Activated CD4-positive, alpha-beta T cell treated with anti-CD3 and anti-CD28 coated beads, Interleukin-2, amount 10 ng/mL, durations not matched to agents 7 days and 5 days (primary cell): ENCODE results near the gene KIAA1958. TPM values are rescaled to one million over a fixed set of nuclear protein-coding genes. Genes with fewer than 3 reads are reported as not detected.

Source experiments
- CTCF ChIA-PET: fragments of 350-600 bp; sonication (Branson Sonifier 250); formaldehyde crosslinking; loops from one replicate; lab custom pipeline; 2021; ENCODE audit warnings: antibody characterized with exemption; lab: Charles Lee
- POLR2A ChIA-PET: fragments of 350-600 bp; sonication (Branson Sonifier 250); formaldehyde crosslinking; loops from one replicate; lab custom pipeline; 2021; ENCODE audit warnings: antibody characterized with exemption; lab: Charles Lee
- DNase-seq: peaks from one replicate; pipeline ENCODE4 v3.0.0-alpha.2; 2020
- H3K27ac Mint-ChIP-seq: one replicate; pipeline ENCODE4 v1.8.0; 2021; ENCODE audit warnings: mild to moderate bottlenecking, moderate library complexity, mixed read lengths
- H3K27me3 Mint-ChIP-seq: one replicate; pipeline ENCODE4 v1.8.0; 2021; ENCODE audit warnings: mixed read lengths
- H3K36me3 Mint-ChIP-seq: one replicate; pipeline ENCODE4 v1.8.0; 2021; ENCODE audit warnings: low read depth, mixed read lengths
- H3K4me1 Mint-ChIP-seq: one replicate; pipeline ENCODE4 v1.8.0; 2021; ENCODE audit warnings: mixed read lengths
- H3K4me3 Mint-ChIP-seq: one replicate; pipeline ENCODE4 v1.8.0; 2021; ENCODE audit warnings: mild to moderate bottlenecking, moderate library complexity, mixed read lengths
- H3K9me3 Mint-ChIP-seq: one replicate; pipeline ENCODE4 v1.8.0; 2021; ENCODE audit warnings: mixed read lengths
- total RNA-seq, 2 experiments: library from RNA; stranded (reverse); gene quantifications; one replicate each; pipeline ENCODE4 v1.2.3, GENCODE V29; 2021

KIAA1958 gene
- total RNA-seq, 2 experiments from 2014 or later, result 6.5 to 6.8 TPM

DNA sequence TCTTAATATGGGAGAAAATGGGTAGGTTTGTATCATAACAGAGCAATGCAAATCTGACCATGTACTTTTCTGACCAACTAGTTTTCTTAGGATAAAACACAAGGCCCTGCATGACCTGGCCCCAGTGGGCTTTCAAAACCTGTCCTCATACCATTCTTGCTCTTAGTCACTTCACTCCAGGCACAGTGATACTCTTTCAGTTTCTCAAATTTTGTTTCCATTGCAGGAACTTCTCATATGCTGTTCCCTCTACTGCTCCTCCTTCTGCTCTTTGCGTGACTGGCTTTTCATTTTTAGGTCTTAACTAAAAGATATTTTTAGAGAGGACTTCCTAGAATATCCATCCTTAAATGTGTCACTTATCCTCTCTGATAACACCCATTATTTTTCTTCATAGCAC, 118.9 kb downstream of the KIAA1958 start:
- no peaks in the 10 kb centered on the region for H3K36me3 Mint-ChIP-seq
- ChIA-PET CTCF (no interaction called here), POLR2A (no interaction called here)
- H3K27ac Mint-ChIP-seq, result no peak overlapping the region
- H3K9me3 Mint-ChIP-seq, result no peaks in the 10 kb centered on the region
- peaks cover 5% of the 10 kb centered on the region for H3K4me1 Mint-ChIP-seq
- no peaks in the 10 kb centered on the region for H3K27me3 Mint-ChIP-seq
- no peak overlapping the region for H3K4me3 Mint-ChIP-seq
- DNase-seq, result no peak

DNA sequence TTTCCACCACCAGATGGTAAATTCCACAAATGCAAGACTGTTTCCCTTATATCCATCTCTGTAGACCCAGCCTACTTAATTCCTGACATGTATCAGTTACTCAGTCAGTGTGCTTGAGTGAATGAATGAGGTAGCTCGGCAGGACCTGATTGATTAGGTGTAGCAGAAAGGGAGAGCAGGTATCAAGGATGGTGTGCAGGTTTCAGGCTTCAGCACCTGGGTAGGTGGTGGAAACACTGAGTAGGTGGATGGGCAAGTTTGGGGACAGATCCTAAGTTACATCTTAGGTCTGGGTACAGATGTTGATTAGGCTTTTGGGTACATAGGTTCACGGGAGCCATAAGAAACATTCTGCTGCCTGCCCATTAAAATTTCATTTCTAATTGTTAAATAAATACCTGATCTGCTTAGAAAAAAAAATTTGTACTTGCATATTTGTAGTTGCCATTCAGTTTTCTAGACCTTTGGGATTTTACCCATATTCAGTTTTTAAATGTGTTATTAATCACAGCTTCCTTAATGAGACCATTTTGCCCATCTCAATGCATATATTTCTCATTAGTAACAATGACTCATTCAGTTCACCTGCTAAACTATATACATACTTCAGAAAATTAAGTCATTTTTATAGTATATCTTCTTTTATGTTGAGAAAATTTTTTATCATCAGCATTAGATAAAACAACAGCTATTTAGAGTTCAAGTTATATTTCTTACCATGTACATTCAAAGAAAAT, 119.5 kb downstream of the KIAA1958 start:
- Mint-ChIP-seq H3K27me3 (no peaks in the 10 kb centered on the region), H3K27ac (no peak overlapping the region), H3K4me1 (peaks cover 5% of the 10 kb centered on the region), H3K4me3 (no peak overlapping the region), H3K36me3 (no peaks in the 10 kb centered on the region), H3K9me3 (no peaks in the 10 kb centered on the region)
- DNase-seq, result no peak
- ChIA-PET CTCF (interaction anchor here (1.9 kb wide), 1 partner anchor 20 kb away, joined by 4 read pairs; no protein-coding TSS in a partner anchor), POLR2A (no interaction called here)

- peaks cover 5% of the 10 kb centered on the region for H3K4me1 Mint-ChIP-seq
- no peak for DNase-seq
- H3K4me3 Mint-ChIP-seq, result no peak overlapping the region
- ChIA-PET POLR2A (no interaction called here), CTCF (no interaction called here)
- H3K9me3 Mint-ChIP-seq, result no peaks in the 10 kb centered on the region
- no peak overlapping the region for H3K27ac Mint-ChIP-seq
- no peaks in the 10 kb centered on the region for H3K27me3 Mint-ChIP-seq
- no peaks in the 10 kb centered on the region for H3K36me3 Mint-ChIP-seq
Observed at GRCh38 chr9:112608851-112609250, 122.2 kb downstream of the KIAA1958 start.

DNA sequence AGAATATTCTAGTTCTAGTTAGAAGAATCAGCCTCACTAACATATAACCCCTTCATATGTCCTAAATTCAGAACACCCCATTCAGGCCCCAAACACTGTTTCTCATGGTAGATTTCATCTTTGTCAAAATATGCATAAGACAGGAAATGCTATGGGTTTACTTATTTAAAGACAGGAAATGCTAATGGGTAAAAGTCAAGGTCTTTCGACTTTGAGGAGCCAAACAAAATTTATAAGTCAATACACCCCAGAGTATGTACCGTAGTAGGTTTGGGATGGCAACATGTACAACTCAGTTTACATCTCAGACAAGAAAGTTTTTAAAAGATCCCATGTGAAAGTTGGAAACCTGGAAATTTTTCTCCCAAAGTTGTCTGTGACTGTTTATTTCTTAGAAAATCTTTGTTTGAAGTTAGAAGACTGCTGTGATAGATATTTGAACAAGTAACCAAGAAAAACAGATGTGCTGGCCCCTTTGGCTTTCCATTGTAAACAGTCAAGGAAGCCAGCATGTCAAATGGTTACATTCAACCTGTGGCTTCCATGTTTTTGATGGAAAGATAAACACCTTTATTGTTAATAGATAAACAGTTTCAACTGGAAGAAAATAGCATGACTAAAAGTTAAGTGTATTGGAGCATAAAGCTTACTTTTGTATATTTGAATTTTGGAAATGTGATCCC, 129.1 kb downstream of the KIAA1958 start:
- H3K36me3 Mint-ChIP-seq, result no peaks in the 10 kb centered on the region
- ChIA-PET CTCF (interaction anchor here (0.6 kb wide), 1 partner anchor 1170 kb away, joined by 3 read pairs; no protein-coding TSS in a partner anchor), POLR2A (no interaction called here)
- peaks cover 4% of the 10 kb centered on the region for H3K4me1 Mint-ChIP-seq
- H3K9me3 Mint-ChIP-seq, result no peaks in the 10 kb centered on the region
- no peak overlapping the region for H3K27ac Mint-ChIP-seq
- no peak overlapping the region for H3K4me3 Mint-ChIP-seq
- no peaks in the 10 kb centered on the region for H3K27me3 Mint-ChIP-seq
- DNase-seq, result no peak

DNA sequence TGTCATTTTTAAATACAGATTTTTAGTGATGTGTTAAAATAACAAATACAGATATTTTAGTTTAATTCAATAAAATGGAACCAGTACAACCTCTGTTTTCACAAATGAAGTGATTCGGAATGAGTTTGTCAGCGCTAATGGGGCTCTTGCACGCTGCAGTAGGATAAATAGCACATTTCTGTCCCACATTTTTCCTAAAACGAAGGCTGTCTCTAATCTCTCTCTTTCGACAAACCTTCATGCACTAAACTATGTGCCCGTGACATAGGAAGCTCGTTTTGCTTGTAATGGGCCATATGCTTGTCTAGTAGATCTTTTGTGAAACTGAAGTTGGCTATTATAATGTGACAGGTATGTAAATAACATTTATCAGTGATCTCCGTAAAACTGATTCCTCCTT, 130.7 kb downstream of the KIAA1958 start:
- Mint-ChIP-seq H3K4me1 (peaks cover 4% of the 10 kb centered on the region), H3K36me3 (no peaks in the 10 kb centered on the region), H3K27me3 (no peaks in the 10 kb centered on the region), H3K27ac (no peak overlapping the region), H3K4me3 (no peak overlapping the region), H3K9me3 (no peaks in the 10 kb centered on the region)
- ChIA-PET POLR2A (no interaction called here), CTCF (interaction anchor here (1.4 kb wide), 1 partner anchor 14 kb away, joined by 3 read pairs; no protein-coding TSS in a partner anchor)
- DNase-seq, result no peak

GRCh38 chr9:112618385-112619009, 131.9 kb downstream of the KIAA1958 start:
- ChIA-PET POLR2A (no interaction called here), CTCF (interaction anchor here (0.6 to 1.4 kb wide), 2 partner anchors 15 to 1029 kb away, joined by 3 to 5 read pairs; no protein-coding TSS in a partner anchor)
- H3K4me3 Mint-ChIP-seq, result no peak overlapping the region
- peaks cover 4% of the 10 kb centered on the region for H3K4me1 Mint-ChIP-seq
- DNase-seq, result no peak
- H3K27me3 Mint-ChIP-seq, result no peaks in the 10 kb centered on the region
- H3K36me3 Mint-ChIP-seq, result no peaks in the 10 kb centered on the region
- no peak overlapping the region for H3K27ac Mint-ChIP-seq
- no peaks in the 10 kb centered on the region for H3K9me3 Mint-ChIP-seq

- POLR2A ChIA-PET, result no interaction called here
- no peaks in the 10 kb centered on the region for H3K36me3 Mint-ChIP-seq
- H3K4me3 Mint-ChIP-seq, result no peak overlapping the region
- H3K9me3 Mint-ChIP-seq, result no peaks in the 10 kb centered on the region
- CTCF ChIA-PET, result interaction anchor here (0.6 to 1.7 kb wide), 3 partner anchors 25 to 64 kb away, joined by 3 to 6 read pairs (median 3); no protein-coding TSS in a partner anchor
- H3K27ac Mint-ChIP-seq, result no peak overlapping the region
- H3K4me1 Mint-ChIP-seq, result peaks cover 4% of the 10 kb centered on the region
- no peak for DNase-seq
- H3K27me3 Mint-ChIP-seq, result no peaks in the 10 kb centered on the region
Observed at GRCh38 chr9:112620388-112620787, 133.8 kb downstream of the KIAA1958 start.

GRCh38 chr9:112621018-112621655, 134.5 kb downstream of the KIAA1958 start:
- CTCF ChIA-PET, result interaction anchor here (0.6 to 1.7 kb wide), 3 partner anchors 25 to 63 kb away, joined by 3 to 6 read pairs (median 3); no protein-coding TSS in a partner anchor
- no peaks in the 10 kb centered on the region for H3K4me1 Mint-ChIP-seq

GRCh38 chr9:112623198-112623597, 136.6 kb downstream of the KIAA1958 start:
- ChIA-PET POLR2A (no interaction called here), CTCF (no interaction called here)
- Mint-ChIP-seq H3K4me3 (no peak overlapping the region), H3K27me3 (no peaks in the 10 kb centered on the region), H3K27ac (no peak overlapping the region), H3K9me3 (no peaks in the 10 kb centered on the region), H3K4me1 (no peaks in the 10 kb centered on the region), H3K36me3 (no peaks in the 10 kb centered on the region)
- DNase-seq, result no peak

More at GRCh38 chr9:112621018-112621655, 134.5 kb downstream of the KIAA1958 start:
- Mint-ChIP-seq H3K36me3 (no peaks in the 10 kb centered on the region), H3K27ac (no peak overlapping the region), H3K4me3 (no peak overlapping the region), H3K9me3 (no peaks in the 10 kb centered on the region), H3K27me3 (no peaks in the 10 kb centered on the region)
- POLR2A ChIA-PET, result no interaction called here
- DNase-seq, result no peak

DNA sequence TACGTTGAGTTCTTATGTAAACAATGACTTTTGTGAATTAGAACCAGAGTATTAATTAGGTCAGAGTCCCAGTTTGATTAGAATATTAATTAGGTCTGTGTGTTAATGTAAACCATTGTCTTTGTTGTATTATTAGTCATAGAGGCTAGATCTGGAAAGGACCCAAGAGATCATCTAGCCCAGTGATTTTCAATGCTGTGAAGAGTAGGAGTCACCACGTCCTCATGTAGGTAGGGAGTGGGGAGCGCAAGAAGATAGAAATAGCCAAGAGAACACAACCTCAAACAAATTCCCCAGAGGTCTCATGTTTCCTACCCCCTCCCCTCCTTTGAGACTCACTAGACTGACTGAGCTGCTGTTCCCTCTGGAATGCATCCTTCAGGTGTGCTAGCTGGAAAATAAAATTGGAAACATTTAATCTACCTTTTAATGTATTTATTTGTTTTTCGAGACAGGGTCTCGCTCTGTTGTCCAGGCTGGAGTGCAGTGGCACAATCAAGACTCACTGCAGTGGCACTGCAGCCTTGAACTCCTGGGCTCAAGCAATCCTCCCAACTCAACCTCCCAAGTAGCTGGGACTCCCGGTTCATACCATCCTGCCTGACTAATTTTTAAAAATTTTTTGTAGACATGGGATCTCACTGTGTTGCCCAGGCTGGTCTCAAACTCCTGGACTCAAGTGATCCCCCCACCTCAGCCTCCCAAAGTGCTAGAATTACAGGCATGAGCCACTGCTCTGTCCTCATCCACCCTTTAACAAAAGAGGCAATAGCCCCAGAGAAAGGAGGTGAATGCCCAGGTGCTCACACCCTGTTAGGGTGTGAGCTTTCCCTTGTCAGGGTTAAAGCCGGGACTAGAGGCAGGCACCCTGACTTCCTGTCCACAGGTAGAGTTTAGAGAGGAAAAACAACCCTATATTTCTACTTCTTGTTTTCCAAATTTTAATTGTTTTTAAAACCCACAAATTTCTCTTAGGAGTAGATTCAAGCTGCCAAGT, 138.4 kb downstream of the KIAA1958 start:
- Mint-ChIP-seq H3K4me3 (no peak overlapping the region), H3K27ac (no peak overlapping the region), H3K9me3 (no peaks in the 10 kb centered on the region), H3K36me3 (no peaks in the 10 kb centered on the region), H3K4me1 (no peaks in the 10 kb centered on the region), H3K27me3 (no peaks in the 10 kb centered on the region)
- no peak for DNase-seq
- ChIA-PET POLR2A (no interaction called here), CTCF (interaction anchor here (0.6 to 2.0 kb wide), 2 partner anchors 18 to 1089 kb away, joined by 4 read pairs; no protein-coding TSS in a partner anchor)

DNA sequence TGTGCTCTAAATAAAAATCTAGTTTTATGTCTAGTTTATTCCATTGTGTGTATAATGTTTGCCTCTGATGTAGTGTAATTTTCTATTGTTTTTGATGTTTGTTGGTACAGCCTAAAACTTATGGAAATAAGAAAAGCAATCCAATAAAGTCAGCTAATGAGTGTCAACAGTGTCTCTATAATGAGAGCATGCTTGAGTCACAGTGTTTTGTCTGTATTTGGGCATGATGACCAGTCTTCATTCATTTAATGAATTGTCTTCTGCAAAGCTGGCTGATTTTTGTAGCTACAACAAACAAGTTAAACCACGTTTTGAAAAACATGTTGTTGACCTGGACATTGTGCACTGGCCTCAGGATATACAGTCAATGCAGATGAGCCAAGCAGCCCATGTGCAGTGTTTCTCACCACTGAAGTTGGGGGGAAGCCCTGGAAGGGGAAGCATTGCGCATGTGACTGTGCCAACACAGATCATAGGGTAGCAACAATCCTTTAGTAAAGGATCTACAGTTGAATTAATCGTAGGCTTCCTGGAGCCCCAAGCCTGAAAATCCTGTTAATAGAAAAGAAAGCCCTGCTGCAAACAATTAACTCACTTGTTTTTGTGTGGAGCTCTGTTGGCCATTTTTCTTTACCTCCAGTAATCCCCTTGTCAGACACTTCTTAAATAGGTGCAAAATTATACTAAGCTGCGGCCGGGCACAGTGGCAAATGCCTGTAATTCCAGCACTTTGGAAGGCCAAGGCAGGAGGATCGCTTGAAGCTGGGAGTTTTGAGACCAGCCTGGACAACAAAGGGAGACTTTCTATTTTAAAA, 143.3 kb downstream of the KIAA1958 start:
- CTCF ChIA-PET, result no interaction called here
- no peak overlapping the region for H3K27ac Mint-ChIP-seq
- H3K27me3 Mint-ChIP-seq, result no peaks in the 10 kb centered on the region
- H3K4me3 Mint-ChIP-seq, result no peak overlapping the region
- no peaks in the 10 kb centered on the region for H3K36me3 Mint-ChIP-seq
- DNase-seq, result no peak
- H3K4me1 Mint-ChIP-seq, result no peaks in the 10 kb centered on the region
- POLR2A ChIA-PET, result no interaction called here
- no peaks in the 10 kb centered on the region for H3K9me3 Mint-ChIP-seq
